PC-9 (cell line): ENCODE results near the gene RFX2.

Source experiments
- CTCF ChIP-seq: fragments of 200-600 bp; sonication (generic); conservative IDR thresholded peaks from 2 replicates; pipeline ENCODE4 v1.6.1; 2017; ENCODE audit warnings: mixed run types, antibody characterized with exemption, mild to moderate bottlenecking, moderate library complexity
- EZH2 ChIP-seq: fragments of 200-600 bp; sonication (generic); IDR thresholded peaks from 2 replicates; pipeline ENCODE4 v1.8.0; 2017; ENCODE audit warnings: antibody characterized with exemption, low read depth

DNA sequence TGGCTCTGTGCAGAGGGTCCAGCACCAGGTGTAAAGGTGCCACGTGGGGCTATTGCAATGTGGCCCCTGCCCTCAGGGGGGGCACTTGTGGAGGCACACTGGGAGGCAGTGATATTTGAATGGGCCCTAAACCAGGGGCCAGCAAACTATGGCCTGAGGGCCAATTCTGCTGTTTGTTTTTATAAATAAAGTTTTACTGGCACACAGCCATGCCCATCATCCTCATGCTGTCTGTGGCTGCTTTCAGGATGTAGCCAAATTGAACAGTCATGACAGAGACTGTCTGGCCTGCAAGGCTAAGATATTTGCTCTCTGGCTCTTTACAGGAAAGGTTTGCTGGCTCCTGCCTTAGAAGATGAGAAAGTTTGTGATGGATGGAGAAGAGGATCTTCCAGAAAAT is 98.5 kb downstream of the RFX2 start:
- TF ChIP-seq CTCF (no peak), EZH2 (no peak)
